Adrenal gland (tissue), 5 donors: ENCODE data around the gene ATXN7L1.

ENCODE experiments used
- POLR2A ChIP-seq, 2 donors: fragments of 450-650 bp; IDR thresholded peaks; one replicate each; pipeline ENCODE4 v1.6.1; 2017; ENCODE audit warnings: antibody characterized with exemption in 2 of 2, mild to moderate bottlenecking in 2 of 2, moderate library complexity in 1 of 2
- TF ChIP-seq, protein P1 (sequence below), 6 experiments: fragments of 450-650 bp in 4 of 6; fragments of 200-600 bp in 2 of 6; sonication (generic) in 1 of 6; IDR thresholded peaks; 1 replicate in 5 of 6; 2 replicates in 1 of 6; pipeline versions ENCODE4 v1.5.1 to v1.8.0; 2016 to 2021; ENCODE audit warnings: antibody characterized with exemption in 6 of 6, mild to moderate bottlenecking in 2 of 6, moderate library complexity in 1 of 6
- donor health status: DM: no; HTN: no; CAD: no.

DNA sequence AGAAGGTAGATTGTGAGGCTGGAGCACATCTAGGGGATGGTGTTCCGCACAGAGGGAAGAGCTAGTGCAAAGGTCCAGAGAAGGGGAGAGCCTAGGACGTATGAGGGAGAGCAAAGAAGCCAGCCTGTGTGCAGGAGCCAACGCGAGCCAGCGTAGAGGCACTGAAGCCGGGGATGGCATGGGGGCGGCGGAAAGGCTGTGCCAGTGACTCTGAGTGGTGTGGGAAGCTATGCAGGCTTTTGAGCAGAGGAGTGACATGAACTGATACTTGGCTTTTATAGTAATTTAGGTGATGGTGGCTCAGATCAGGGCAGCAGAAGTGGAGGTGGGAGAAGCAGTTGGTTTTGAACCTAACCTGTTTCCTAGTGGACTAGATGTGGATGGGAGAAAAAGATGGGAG is 65.8 kb downstream of the ATXN7L1 start:
- TF ChIP-seq, protein P1, sequence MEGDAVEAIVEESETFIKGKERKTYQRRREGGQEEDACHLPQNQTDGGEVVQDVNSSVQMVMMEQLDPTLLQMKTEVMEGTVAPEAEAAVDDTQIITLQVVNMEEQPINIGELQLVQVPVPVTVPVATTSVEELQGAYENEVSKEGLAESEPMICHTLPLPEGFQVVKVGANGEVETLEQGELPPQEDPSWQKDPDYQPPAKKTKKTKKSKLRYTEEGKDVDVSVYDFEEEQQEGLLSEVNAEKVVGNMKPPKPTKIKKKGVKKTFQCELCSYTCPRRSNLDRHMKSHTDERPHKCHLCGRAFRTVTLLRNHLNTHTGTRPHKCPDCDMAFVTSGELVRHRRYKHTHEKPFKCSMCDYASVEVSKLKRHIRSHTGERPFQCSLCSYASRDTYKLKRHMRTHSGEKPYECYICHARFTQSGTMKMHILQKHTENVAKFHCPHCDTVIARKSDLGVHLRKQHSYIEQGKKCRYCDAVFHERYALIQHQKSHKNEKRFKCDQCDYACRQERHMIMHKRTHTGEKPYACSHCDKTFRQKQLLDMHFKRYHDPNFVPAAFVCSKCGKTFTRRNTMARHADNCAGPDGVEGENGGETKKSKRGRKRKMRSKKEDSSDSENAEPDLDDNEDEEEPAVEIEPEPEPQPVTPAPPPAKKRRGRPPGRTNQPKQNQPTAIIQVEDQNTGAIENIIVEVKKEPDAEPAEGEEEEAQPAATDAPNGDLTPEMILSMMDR (IDR thresholded peaks at IDR 0.05): no peak
- no peak for TF ChIP-seq POLR2A (IDR thresholded peaks at IDR 0.05)
